PC-9 (cell line): ENCODE data around the gene MARCHF11. TPM values are rescaled to one million over a fixed set of nuclear protein-coding genes. Genes with fewer than 3 reads are reported as not detected.
A peak's percentile ranks its signal among the peaks of the same experiment; 100 is the strongest.

Experiments used
- BruUV-seq: library from RNA; stranded (reverse); fragments of 400-500 nt; replicated peaks from 2 replicates; lab custom pipeline; 2021; lab: Mats Ljungman, UMichigan
- CTCF ChIA-PET: fragments of 300-600 bp; sonication (Branson Sonifier 250); formaldehyde crosslinking; loops from one replicate; lab custom pipeline; 2022; ENCODE audit warnings: antibody characterized with exemption; lab: Charles Lee
- POLR2A ChIA-PET: fragments of 300-600 bp; sonication (Branson Sonifier 250); formaldehyde crosslinking; loops from one replicate; lab custom pipeline; 2022; ENCODE audit warnings: antibody characterized with exemption; ENCODE audit not compliant: unreplicated experiment; lab: Charles Lee
- DNase-seq, 2 experiments: peaks; one replicate each; pipeline versions ENCODE4 v3.0.0 to v3.0.0-alpha.2; 2015 to 2022; ENCODE audit warnings: mixed read lengths in 1 of 2
- H2AFZ ChIP-seq: fragments of 200-600 bp; sonication (generic); 2 replicates; pipeline ENCODE4 v1.8.1; 2017; ENCODE audit warnings: antibody characterized with exemption
- H3F3A ChIP-seq: fragments of 200-600 bp; sonication (generic); 2 replicates; pipeline ENCODE4 v1.8.1; 2017; ENCODE audit warnings: antibody characterized with exemption, mild to moderate bottlenecking, low read depth; ENCODE audit not compliant: insufficient read depth
- H3K27ac ChIP-seq: fragments of 200-600 bp; sonication (generic); 2 replicates; pipeline ENCODE4 v1.6.1; 2016; ENCODE audit warnings: mixed run types
- H3K27me3 ChIP-seq: fragments of 200-600 bp; sonication (generic); 2 replicates; pipeline ENCODE4 v1.6.1; 2016; ENCODE audit warnings: low read depth, mixed run types; ENCODE audit not compliant: insufficient read depth
- H3K36me3 ChIP-seq: fragments of 200-600 bp; sonication (generic); 2 replicates; pipeline ENCODE4 v1.6.1; 2016; ENCODE audit warnings: low read depth, mixed run types
- H3K4me1 ChIP-seq: fragments of 200-600 bp; sonication (generic); replicated peaks from 2 replicates; pipeline ENCODE4 v1.6.1; 2016; ENCODE audit warnings: mixed run types; ENCODE audit not compliant: insufficient read depth
- H3K4me2 ChIP-seq: fragments of 200-600 bp; sonication (generic); 2 replicates; pipeline ENCODE4 v1.6.1; 2017; ENCODE audit warnings: mixed run types
- H3K4me3 ChIP-seq: fragments of 200-600 bp; sonication (generic); 2 replicates; pipeline ENCODE4 v1.6.1; 2016; ENCODE audit warnings: mixed run types
- H3K79me2 ChIP-seq: fragments of 200-600 bp; sonication (generic); 2 replicates; pipeline ENCODE4 v1.6.1; 2017; ENCODE audit warnings: low read depth, mixed run types
- H3K9me2 ChIP-seq: fragments of 200-600 bp; sonication (generic); 2 replicates; pipeline ENCODE4 v1.8.1; 2017; ENCODE audit warnings: mild to moderate bottlenecking; ENCODE audit not compliant: insufficient read depth
- H3K9me3 ChIP-seq: fragments of 200-600 bp; sonication (generic); 2 replicates; pipeline ENCODE4 v1.8.1; 2016; ENCODE audit warnings: low read depth; ENCODE audit not compliant: insufficient read depth
- H4K20me1 ChIP-seq: fragments of 200-600 bp; sonication (generic); 2 replicates; pipeline ENCODE4 v1.8.1; 2017; ENCODE audit not compliant: insufficient read depth
- EZH2 ChIP-seq: fragments of 200-600 bp; sonication (generic); IDR thresholded peaks from 2 replicates; pipeline ENCODE4 v1.8.0; 2017; ENCODE audit warnings: antibody characterized with exemption, low read depth
- intact Hi-C: fragments of 100-400 bp; cut with micrococcal nuclease; formaldehyde crosslinking; loops from one replicate; pipeline ENCODE4 v1.10.0; 2022; ENCODE audit not compliant: unreplicated experiment
- total RNA-seq: library from RNA; stranded (reverse); gene quantifications from 2 replicates; pipeline ENCODE4 v1.2.3, GENCODE V29; 2021
- TF ChIP-seq, protein P1 (sequence below): fragments of 200-600 bp; sonication (generic); conservative IDR thresholded peaks from 2 replicates; pipeline ENCODE4 v1.6.1; 2017; ENCODE audit warnings: mixed run types, antibody characterized with exemption, mild to moderate bottlenecking, moderate library complexity

MARCHF11 gene
- total RNA-seq, 1 experiment from 2014 or later: not detected

DNA sequence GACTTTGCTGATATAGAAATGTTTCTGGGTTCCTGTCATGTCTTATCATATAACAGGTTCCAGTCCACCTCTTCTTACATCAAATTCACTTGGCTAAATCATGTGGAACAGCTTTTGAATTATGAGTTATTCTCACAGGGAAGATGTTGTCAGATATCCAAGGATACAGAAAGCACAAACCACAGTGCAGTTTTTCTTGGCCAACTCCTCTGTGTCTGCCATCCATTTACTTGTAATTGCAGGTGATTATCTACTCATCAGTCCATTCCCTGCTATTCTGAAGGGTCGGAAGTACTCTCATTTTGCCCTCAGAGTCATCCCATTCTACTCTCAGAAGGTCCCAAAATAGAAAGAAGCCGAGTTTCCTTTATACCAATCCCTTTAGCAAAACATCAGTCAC, 10.0 kb downstream of the MARCHF11 start:
- intact Hi-C loops: no loop called here
- Histone ChIP-seq H3K4me2 (no peak overlapping the region), H3K9me3 (no peaks in the 10 kb centered on the region), H3F3A (no peaks in the 10 kb centered on the region), H3K79me2 (no peaks in the 10 kb centered on the region), H2AFZ (no peak overlapping the region), H3K9me2 (no peaks in the 10 kb centered on the region; the same call in 1 of the 2 replicates), H3K4me3 (no peak overlapping the region), H3K27me3 (peaks cover 6% of the 10 kb centered on the region), H4K20me1 (no peaks in the 10 kb centered on the region), H3K4me1 (no peaks in the 10 kb centered on the region), H3K27ac (no peak overlapping the region), H3K36me3 (no peaks in the 10 kb centered on the region)
- TF ChIP-seq, protein P1, sequence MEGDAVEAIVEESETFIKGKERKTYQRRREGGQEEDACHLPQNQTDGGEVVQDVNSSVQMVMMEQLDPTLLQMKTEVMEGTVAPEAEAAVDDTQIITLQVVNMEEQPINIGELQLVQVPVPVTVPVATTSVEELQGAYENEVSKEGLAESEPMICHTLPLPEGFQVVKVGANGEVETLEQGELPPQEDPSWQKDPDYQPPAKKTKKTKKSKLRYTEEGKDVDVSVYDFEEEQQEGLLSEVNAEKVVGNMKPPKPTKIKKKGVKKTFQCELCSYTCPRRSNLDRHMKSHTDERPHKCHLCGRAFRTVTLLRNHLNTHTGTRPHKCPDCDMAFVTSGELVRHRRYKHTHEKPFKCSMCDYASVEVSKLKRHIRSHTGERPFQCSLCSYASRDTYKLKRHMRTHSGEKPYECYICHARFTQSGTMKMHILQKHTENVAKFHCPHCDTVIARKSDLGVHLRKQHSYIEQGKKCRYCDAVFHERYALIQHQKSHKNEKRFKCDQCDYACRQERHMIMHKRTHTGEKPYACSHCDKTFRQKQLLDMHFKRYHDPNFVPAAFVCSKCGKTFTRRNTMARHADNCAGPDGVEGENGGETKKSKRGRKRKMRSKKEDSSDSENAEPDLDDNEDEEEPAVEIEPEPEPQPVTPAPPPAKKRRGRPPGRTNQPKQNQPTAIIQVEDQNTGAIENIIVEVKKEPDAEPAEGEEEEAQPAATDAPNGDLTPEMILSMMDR: no peak
- TF ChIP-seq EZH2: no peak
- ChIA-PET POLR2A (no interaction called here), CTCF (no interaction called here)
- no peak for DNase-seq
- BruUV-seq: no TSS peak

DNA sequence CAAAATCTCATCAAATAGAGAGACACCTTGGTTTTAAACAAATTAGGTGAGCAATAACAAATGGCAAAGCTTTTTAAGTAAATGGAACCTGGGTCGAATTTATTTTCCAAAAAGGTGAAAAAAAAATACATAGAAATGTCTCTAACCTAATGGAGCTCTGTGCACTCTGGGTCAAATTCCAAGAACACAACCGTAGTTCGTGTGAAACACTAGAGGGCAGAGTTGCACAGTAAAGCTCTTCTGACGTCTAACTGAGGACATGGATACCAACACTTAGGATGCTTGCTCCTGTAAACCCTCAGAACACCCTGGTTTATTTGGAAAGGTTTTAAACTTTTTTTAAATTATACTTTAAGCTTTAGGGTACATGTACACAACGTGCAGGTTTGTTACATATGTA, 18.9 kb downstream of the MARCHF11 start:
- intact Hi-C loops: loop anchor here (1.0 to 2.0 kb wide), 4 partner anchors 296 to 1043 kb away; no protein-coding TSS in a partner anchor
- no peak overlapping the region for H3K4me3 ChIP-seq
- H3K9me2 ChIP-seq: peaks cover 5% of the 10 kb centered on the region; the same call in 1 of the 2 replicates
- POLR2A ChIA-PET: no interaction called here
- H3K36me3 ChIP-seq: no peaks in the 10 kb centered on the region
- no peak overlapping the region for H3K27ac ChIP-seq
- no peaks in the 10 kb centered on the region for H3K9me3 ChIP-seq
- peak; percentile 35 to 51 for DNase-seq
- H3K4me1 ChIP-seq: no peaks in the 10 kb centered on the region
- BruUV-seq: no TSS peak
- no peaks in the 10 kb centered on the region for H3F3A ChIP-seq
- no peak overlapping the region for H2AFZ ChIP-seq
- no peaks in the 10 kb centered on the region for H4K20me1 ChIP-seq
- TF ChIP-seq, protein P1: peak; percentile 80
- no peak for TF ChIP-seq EZH2
- no peak overlapping the region for H3K4me2 ChIP-seq
- CTCF ChIA-PET: interaction anchor here (0.6 to 2.0 kb wide), 5 partner anchors 164 to 1043 kb away, joined by 3 to 23 read pairs (median 5); no protein-coding TSS in a partner anchor
- no peaks in the 10 kb centered on the region for H3K79me2 ChIP-seq
- H3K27me3 ChIP-seq: no peaks in the 10 kb centered on the region

GRCh38 chr5:16159636-16160035, 20.0 kb downstream of the MARCHF11 start:
- no peak overlapping the region for H2AFZ ChIP-seq
- no peak for TF ChIP-seq EZH2
- TF ChIP-seq, protein P1: no peak
- intact Hi-C loops: loop anchor here (1.0 to 2.0 kb wide), 3 partner anchors 297 to 507 kb away; no protein-coding TSS in a partner anchor
- POLR2A ChIA-PET: no interaction called here
- H3K4me1 ChIP-seq: no peaks in the 10 kb centered on the region
- CTCF ChIA-PET: interaction anchor here (2.0 kb wide), 1 partner anchor 296 kb away, joined by 23 read pairs; no protein-coding TSS in a partner anchor
- H3K4me2 ChIP-seq: no peak overlapping the region
- H3K27me3 ChIP-seq: no peaks in the 10 kb centered on the region
- DNase-seq: no peak
- H3K27ac ChIP-seq: no peak overlapping the region
- H3K9me2 ChIP-seq: peaks cover 5% of the 10 kb centered on the region; the same call in 1 of the 2 replicates
- H3K4me3 ChIP-seq: no peak overlapping the region
- H4K20me1 ChIP-seq: no peaks in the 10 kb centered on the region
- no peaks in the 10 kb centered on the region for H3K36me3 ChIP-seq
- no peaks in the 10 kb centered on the region for H3K79me2 ChIP-seq
- no peaks in the 10 kb centered on the region for H3F3A ChIP-seq
- no peaks in the 10 kb centered on the region for H3K9me3 ChIP-seq
- BruUV-seq: no TSS peak
